HG03378 (cell line): ENCODE measurements around the gene EIF3B.
"Not testable (repeated sequence)": the region's sequence is repeated elsewhere in the genome, so short reads cannot be mapped to it uniquely, and the experiment has no call there.

Experiments used
- ATAC-seq: cut with Tn5 transposase; IDR thresholded peaks from one replicate; pipeline ENCODE4 v1.9.1; 2021; ENCODE audit warnings: mild to moderate bottlenecking, moderate library complexity; ENCODE audit not compliant: unreplicated experiment

The EIF3B gene

GRCh38 chr7:2354186-2354938, at the start of gene EIF3B:
Gene EIF3B (plus strand): TSS chr7:2354827. CDS start chr7:2354922, 95 bp downstream.
- ATAC-seq = peak; percentile 79

- ATAC-seq = not testable (repeated sequence)
These were observed 49.4 kb upstream of the EIF3B start for GRCh38 chr7:2305258-2305657.

DNA sequence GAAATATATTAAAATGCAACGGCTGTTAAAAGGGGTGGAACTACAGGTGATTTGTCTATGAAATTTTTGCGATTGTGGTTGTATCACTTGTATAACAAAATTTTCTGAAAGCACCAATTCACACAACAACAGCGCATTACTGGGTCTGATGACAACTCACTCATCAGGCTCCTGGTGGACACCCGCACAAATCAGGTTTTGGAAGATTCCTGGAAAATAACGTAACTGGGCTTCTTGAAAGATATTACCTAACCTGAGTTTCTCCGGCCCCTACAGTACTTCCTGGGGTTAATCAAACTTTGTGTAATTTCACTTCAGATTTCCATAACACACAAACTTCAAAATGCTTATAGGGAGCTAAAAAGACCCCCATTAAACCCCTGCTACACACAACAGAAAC, 47.9 kb upstream of the EIF3B start:
- ATAC-seq = no peak

DNA sequence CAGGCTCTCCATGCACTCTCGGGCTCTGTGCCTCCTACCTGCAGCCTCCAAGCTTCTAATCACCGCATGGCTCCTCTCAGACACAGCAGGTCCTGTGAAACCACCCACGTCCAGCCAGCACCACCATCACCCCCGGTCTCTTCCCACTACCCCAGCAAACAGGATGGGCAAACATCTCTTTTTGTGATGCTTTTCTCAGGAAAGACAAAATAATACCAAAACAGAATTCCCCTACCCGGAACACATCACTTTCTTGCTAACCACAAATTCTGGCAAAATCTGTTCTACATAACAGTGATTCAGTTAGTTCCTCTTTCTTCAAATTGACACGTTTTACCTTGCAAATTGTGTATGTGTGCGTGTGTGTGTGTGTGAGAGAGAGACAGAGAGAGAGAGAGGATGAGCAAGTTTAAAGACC, 46.9 kb upstream of the EIF3B start:
- ATAC-seq = peak; percentile 47

- no peak for ATAC-seq
These were observed 44.7 kb upstream of the EIF3B start for GRCh38 chr7:2309889-2310331.

GRCh38 chr7:2312267-2312929, 42.2 kb upstream of the EIF3B start:
- ATAC-seq = no peak

GRCh38 chr7:2313450-2314208, 41.0 kb upstream of the EIF3B start:
- no peak for ATAC-seq

- ATAC-seq = peak; percentile 58
These were observed 40.2 kb upstream of the EIF3B start, which contains the start of gene SNX8 for GRCh38 chr7:2314209-2314955. Gene SNX8 (minus strand): TSS chr7:2314441. CDS start chr7:2314421, 20 bp downstream.

DNA sequence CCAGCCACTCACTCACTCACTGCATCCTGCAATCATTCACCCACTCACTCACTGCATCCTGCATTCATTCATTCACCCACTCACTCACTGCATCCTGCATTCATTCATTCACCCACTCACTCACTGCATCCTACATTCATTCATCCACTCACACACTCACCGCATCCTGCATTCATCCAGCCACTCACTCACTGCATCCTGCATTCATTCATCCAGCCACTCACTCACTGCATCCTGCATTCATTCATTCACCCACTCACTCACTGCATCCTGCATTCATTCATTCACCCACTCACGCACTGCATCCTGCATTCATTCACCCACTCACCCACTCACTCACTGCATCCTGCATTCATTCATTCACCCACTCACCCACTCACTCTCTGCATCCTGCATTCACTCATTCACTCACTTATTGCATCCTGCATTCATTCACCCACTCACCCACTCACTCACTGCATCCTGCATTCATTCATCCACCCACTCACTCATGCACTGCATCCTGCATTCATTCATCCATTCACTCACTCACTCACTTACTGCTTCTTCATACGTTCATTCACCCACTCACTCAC, 39.6 kb upstream of the EIF3B start:
- ATAC-seq = not testable (repeated sequence)

DNA sequence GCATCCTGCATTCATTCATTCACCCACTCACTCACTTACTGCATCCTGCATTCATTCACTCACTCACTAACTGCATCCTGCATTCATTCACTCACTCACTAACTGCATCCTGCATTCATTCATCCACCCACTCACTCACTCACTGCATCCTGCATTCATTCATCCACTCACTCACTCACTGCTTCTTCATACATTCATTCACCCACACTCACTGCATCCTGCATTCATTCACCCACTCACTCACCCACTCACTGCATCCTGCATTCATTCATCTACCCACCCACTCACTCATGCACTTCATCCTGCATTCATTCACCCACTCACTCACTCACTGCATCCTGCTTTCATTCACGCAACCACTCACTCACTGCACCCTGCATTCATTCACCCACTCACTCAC, 38.8 kb upstream of the EIF3B start:
- ATAC-seq = no peak

DNA sequence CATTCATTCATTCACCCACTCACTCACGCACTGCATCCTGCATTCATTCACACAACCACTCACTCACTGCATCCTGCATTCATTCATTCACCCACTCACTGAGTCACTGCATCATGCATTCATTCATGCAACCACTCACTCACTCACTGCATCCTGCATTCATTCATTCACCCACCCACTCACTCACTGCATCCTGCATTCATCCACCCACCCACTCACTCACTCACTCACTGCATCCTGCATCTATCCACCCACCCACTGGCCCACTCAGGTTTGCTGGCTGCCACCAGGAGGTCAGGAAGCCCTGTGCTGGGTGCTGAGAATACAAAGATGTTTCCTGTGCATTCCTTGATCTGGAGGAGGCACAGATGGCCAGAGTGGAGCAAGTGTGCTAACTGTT, 38.0 kb upstream of the EIF3B start:
- no peak for ATAC-seq

DNA sequence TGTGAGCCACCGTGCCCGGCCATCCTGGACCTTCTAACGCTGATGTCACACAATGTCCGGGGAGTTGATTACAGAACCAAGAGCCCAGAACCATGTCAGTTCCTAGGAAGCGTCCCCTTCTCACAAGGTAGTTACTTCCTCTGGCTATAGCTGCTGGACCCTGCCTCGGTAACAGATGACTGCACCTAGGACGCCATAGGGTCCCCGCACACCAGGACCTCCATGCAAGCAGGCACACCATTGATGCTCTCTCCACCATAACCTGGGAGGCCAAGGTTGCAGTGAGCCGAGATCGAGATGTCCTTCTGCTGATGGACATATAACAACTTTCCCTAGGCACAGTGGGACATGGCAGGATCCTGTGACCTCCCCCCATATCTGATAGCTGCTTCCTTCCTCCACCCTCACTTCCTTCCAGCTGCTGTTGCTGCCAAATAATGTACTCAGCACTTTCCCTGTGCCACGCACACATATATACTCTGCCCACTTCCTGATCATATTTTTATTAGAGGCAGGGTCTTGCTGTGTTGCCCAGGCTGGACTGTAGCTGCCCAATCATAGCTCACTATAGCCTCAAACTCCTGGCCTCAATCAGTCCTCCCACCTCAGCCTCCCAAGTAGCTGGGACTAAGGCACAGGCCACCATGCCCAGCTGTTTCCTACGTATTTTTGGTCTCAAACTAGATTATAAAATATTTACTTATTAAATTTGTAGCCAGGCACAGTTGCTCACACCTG, 36.9 kb upstream of the EIF3B start:
- no peak for ATAC-seq

GRCh38 chr7:2321020-2321419, 33.6 kb upstream of the EIF3B start:
- ATAC-seq = no peak

DNA sequence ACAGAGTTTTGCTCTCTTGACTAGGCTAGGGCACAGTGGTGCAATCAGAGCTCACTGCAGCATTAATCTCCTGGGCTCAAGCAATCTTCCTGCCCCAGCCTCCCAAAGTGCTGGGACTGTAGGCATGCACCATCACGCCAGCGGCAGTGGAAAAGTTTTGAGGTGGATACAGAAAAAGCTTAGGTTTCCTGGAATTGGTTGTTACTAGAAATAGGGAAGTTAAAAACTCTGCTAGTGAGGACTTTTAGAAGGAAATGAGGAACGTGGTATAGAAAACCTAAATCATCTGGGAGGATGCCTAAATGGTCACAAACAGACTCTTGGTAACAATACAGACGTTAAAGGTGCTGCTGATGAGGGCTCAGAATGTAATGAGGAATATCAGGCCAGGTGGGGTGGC, 29.5 kb upstream of the EIF3B start:
- no peak for ATAC-seq

GRCh38 chr7:2326951-2327350, 27.7 kb upstream of the EIF3B start:
- no peak for ATAC-seq

- no peak for ATAC-seq
These were observed 24.1 kb upstream of the EIF3B start for GRCh38 chr7:2330493-2330892.

- ATAC-seq = no peak
These were observed 22.9 kb upstream of the EIF3B start for GRCh38 chr7:2331707-2332106.

- ATAC-seq = not testable (repeated sequence)
These were observed 21.9 kb upstream of the EIF3B start for GRCh38 chr7:2332606-2333231.

DNA sequence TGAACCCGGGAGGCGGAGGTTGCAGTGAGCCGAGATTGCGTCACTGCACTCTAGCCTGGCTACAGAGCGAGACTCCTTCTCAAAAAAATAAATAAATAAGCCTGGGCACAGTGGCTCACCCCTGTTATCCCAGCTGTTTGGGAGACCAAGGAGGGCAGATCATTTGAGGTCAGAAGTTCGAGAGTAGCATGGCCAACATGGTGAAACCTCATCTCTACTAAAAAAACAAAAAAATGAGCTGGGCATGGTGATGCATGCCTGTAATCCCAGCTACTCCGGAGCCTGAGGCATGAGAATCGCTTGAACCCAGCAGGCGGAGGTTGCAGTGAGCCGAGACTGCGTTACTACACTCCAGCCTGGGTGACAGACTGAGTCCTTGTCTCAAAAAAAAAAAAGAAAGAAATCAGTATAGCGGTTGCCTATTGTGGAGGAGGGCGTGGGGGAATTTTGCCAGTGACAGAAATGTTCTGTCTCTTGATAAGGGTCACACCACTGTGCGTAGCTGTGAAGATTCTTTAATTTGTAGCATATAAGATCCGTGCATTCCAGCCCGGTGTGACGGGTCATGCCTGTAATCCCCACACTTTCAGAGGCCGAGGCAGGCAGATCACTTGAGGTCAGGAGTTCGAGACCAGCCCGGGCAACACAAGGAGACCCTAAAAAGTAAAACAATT, 17.9 kb upstream of the EIF3B start:
- no peak for ATAC-seq
